HG03565 (cell line): ENCODE results near the gene CHST3.
"Not testable (repeated sequence)": the region's sequence is repeated elsewhere in the genome, so short reads cannot be mapped to it uniquely, and the experiment has no call there.

ENCODE experiments used
- ATAC-seq: cut with Tn5 transposase; IDR thresholded peaks from one replicate; pipeline ENCODE4 v1.9.1; 2021; ENCODE audit warnings: mild to moderate bottlenecking, moderate library complexity; ENCODE audit not compliant: unreplicated experiment

Gene CHST3

DNA sequence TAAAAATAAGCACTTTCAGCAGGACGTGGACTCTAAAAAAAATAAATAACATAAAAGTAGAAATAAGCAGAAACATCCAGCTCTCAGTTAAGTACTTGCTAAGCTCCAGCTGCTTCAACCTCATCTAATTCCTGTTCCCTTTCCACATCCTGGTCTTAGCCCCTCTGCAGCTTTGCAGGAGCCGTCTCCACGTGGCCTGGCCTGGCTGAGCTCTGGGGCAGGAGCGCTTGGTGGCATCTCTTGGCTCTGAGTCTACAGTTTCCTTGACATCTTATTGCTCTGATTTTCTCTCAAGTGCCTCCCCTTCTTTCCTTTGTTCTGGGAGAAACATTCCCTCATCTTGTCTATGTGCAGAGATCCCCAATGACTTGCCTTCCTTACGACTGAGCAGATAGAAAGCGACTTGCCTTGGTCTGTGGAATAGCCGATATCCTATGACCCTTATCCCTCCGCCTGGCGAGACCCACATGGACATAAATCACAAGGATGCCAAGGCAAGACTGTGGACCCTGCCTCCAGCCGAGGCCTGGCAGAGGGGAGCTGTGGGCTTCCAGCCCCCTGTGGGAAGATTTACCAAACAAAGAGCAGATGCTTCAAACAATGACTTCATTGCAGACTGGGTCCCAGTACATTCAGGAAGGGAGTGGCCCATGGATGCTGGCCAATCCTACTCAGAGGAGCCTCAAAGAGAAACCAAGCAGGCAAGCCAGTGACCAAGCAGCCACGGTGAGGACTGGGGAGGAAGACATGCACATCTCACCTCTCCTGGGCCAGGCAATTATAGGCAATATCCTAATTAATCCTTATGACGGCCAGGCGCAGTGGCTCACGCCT lies 62.3 kb downstream of the CHST3 start:
- ATAC-seq = no peak

DNA sequence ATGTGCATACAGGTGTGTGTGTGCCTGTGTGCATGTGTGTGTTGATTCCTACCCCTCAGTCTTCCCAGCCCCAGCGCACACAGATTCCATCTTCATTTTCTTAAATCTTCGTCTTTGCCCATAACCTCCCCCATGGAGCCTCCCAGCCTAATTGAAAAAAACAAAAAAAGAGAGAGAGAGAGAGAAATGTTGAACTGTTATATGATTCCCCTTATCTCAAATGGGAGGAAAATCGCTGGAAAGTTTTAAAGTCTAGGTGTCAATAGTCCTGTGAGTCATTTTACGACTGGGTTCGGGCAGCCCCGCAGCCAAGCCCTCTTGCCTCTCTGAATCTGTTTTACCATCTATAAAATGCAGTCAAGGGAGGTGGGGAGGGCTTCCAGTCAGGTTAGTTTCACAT lies 63.3 kb downstream of the CHST3 start:
- no peak for ATAC-seq

DNA sequence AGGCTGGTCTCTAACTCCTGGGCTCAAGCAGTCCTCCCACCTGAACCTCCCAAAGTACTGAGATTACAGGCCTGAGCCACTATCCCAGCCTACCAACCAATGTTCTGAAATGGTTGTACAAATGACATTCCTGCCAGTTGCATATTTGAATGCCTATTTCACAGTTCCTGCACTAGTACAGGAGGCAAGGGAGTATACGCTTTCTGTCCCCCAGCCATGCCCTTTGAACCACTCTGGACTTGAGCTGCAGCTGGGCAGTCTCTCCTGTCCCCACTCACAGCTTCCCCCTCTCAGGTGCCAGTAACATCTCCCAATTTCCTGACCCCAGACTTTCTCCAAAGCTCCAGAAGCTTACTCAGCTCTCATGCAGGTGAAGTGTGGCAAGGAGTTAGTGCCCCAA lies 65.2 kb downstream of the CHST3 start:
- ATAC-seq = no peak

DNA sequence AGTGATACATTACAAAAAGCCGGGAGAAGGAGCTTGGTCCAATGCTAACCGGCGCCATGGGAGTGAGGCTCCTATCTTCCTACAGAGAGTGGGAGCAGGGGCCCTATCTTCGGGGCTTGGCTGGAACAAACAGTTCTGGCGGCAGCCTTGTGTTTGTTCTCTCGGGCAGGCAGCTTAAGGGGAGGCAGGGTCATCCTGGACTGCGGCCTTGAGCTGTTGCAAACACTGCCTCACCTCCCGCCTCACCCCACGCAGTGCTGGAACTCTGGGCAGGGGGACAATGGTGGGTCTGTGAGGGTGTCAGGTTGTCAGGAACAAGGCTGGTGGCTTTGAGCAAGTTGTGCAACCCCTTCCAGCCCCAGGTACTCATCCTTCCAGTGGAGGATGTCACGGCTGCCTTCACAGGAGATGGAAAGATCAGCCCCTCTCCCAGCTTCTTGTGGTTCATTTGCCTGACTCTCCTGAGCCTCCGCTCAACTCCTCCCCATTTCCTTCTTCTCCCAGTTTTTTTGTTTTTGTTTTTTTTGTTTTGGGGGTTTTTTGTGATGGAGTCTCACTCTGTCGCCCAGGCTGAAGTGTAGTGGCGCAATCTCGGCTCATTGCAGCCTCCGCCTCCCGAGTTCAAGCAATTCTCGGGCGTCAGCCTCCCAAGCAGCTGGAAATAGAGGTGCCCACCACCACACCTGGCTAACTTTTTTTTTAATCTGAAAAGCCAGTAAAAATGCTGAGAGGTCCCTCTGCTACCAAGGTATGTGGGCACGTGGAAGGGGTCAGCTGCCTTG lies 66.8 kb downstream of the CHST3 start:
- no peak for ATAC-seq

DNA sequence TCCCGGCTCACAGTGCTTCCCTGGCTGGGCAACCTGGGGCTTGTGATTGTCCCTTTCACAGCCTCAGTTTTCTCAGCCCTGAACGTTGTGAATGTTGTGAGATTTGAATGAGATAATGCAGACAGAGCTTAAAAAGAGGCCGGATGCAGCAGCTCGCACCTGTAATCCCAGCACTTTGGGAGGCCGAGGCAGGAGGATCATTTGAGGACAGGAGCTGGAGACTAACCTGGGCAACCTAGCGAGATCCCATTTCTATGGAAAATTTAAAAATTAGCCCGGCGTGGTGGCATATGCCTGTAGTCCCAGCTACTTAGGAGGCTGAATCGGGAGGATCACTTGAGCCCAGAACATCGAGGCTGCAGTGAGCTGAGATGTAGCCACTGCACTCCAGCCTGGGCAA lies 67.5 kb downstream of the CHST3 start:
- ATAC-seq = no peak

DNA sequence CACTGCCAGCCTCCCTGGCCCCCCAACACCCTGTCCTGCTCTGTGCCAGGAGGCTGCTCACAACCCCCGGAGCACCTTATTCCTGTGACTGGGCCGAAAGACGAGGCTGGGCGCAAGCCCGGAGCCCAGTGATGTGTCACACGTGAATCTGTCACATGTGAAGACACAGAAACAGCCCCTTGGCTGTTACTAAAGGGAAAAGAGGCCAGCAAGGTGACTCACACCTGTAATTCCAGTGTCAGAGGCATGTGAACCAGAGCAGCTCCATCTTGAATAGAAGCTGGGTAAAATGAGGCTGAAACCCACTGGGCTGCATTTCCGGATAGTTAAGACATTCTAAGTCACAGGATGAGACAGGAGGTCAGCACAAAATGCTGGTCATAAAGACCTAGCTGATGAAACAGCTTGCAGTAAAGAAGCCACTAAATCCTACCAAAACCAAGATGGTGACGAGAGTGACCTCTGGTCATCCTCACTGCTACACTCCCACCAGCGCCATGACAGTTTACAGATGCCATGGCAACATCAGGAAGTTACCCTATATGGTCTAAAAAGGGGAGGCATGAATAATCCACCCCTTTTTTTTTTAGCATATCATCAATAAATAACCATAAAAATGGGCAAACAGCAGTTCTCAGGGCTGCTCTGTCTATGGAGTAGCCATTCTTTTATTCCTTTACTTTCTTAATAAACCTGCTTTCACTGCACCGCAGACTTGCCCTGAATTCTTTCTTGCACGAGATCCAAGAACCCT lies 68.4 kb downstream of the CHST3 start:
- not testable (repeated sequence) for ATAC-seq

DNA sequence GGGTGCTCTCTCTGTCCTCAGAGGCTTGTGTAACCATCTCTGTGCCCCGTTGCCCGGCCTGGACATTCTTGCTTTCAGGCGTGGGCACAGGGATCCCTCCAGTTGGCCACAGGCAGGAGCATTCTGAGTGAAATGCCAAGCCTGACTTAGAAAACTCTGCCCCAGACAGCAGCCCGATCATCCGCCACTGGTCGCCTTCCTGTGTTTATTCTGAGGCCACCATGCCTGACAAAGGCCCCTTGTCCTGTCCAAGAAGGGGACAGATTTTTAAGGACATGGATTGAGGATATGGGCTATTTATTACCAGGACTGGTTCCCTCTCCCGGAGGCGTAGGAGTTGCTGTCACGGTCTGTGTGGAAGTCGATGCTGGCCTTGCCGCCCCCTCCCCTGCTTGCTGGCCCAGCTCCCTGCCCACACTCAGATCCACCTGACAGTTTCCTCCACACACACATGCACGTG lies 69.9 kb downstream of the CHST3 start:
- no peak for ATAC-seq

DNA sequence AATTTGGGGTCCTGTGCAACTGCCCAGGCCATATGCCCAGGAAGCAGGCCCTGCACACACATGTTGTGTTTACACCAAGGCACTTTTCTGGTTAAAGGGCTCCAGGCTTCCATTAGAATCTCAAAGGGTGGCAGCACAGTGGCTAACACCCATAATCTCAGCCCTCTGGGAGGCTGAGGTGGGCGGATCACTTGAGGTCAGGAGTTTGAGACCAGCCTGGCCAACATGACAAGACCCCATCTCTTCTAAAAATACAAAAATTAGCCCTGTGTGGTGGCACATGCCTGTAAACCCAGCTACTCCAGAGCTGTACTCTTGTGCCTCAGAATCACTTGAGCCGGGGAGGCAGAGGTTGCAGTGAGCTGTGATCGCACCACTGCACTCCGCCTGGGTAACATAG lies 70.6 kb downstream of the CHST3 start:
- no peak for ATAC-seq

DNA sequence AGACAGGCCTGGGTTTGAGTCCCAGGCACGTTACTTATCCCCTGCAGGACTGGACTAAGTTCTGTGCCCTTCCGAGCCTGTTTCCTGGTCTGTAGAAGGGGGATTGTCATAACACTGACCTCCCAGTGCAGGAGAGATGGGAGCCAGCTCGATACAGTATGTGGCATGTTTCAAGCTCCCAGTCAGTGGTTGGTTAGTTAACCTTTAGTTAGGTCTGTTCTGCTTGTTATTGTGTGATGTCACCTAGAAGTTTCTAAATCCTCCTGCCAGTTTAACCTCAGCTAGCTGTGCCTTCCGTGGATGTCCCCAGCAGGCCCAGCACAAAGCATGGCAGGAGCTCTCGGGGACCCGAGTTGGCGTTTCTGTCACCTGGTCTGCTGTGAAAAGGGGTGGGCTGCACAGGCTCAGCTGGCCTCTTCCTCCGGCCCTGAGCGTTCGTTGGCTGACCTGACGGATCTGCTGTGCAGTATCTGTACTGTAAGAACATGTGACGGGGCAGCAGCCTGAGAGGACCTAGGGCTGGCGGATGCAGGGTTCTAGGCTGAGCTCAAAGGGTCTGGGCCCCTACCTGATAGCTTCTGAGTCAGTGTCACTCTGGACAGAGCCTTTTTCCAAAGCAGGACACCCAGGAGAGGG lies 71.2 kb downstream of the CHST3 start:
- no peak for ATAC-seq

DNA sequence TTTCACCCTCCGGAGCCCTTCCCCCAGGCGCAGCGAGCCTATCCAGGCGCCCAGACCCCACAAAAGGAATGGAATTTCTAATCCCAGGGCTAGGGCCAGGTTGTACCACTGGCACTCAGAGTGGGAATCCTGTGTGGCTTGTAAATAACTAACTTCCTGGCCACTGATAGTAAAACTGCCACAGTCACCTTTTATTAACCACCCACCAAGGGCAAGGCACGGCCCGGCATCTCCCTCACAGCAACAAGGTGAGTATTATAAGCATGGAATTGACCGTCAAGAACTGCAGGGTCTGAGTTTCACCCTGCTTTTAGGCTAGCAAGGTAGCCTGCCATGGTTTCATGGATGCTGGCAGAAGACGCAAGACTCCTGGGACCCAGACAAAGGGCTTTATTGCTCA lies 73.1 kb downstream of the CHST3 start:
- ATAC-seq = no peak

DNA sequence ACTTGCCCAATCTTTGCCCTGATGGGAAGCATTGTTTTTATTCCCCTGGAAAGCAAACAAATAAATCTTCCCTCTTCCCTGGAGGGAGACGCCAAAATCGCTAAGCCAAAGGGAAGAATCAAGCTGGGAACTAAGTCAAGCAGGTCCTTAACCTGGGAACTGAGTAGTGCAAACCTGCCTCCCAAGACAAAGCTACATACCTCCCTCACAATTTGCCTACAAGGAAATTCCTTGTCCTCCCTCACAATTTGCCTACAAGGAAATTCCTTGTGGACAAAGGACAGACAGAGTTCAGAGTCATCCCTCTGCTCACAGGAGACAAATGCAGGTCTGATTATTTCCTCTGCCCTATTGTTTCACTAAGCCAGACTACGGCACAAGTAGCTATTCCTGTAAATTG lies 73.6 kb downstream of the CHST3 start:
- no peak for ATAC-seq

DNA sequence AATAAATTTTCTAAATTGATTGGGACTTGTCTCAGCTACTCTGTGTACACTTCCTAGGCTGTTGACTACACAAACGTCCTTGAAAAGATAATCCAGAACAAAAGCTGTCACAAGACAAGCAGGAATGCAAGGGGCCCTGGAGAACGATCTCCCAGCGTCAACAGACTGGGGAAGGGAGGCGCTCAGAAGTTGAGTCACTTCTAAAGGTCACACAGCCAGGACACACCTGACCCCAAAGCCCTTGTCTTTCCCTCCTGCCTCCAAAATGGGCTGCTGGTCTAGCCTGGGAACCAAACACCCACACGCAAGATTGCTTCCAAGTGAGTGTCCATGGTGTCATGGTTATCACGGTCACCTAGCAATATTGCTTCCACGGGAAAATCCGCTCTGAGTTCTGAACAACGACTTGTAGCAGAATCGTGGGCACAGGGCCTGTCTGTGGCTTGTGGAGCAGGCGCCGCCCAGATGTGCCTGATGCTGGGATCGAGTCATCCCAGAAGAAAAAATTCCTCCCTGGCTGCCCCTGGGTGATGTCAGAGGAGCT lies 74.3 kb downstream of the CHST3 start:
- ATAC-seq = no peak

DNA sequence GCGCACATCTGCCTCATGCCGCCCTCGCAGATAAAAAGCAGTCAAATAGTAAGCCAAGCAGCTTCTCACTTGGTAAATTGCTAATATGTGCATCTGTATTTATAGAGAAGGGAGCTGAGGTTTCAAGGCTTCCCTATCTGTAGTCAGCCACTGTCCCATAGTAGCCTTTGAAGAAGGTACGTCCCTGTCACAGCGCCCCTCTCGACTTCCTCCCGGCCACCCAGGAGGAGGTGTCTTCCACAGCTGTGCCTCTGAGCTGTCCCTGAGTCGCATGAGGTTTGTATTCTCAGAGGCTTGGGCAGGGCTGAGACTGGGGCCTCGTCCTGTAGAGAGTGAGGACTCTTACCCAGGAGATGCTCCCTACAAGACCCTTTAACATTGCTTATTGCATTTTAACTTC lies 75.2 kb downstream of the CHST3 start:
- ATAC-seq = no peak

DNA sequence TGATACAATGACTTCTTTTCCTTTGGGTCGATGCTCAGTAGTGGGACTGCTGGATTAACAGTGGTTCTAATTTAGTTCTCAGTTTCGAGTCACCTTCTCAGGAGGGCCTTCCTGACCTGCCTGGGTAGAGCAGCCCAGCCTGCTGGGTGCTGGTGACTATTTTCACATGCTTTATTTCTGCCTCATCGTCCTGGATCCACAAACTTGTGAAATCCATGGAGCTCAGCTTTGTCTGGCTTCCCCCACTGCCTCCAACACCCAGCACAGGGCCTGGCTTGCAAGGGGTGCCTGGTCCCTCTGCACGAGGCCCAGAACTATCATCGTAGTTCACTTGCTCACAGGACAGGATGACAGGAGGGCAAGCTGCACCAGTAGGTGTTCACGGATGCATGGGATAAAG lies 77.3 kb downstream of the CHST3 start:
- no peak for ATAC-seq

DNA sequence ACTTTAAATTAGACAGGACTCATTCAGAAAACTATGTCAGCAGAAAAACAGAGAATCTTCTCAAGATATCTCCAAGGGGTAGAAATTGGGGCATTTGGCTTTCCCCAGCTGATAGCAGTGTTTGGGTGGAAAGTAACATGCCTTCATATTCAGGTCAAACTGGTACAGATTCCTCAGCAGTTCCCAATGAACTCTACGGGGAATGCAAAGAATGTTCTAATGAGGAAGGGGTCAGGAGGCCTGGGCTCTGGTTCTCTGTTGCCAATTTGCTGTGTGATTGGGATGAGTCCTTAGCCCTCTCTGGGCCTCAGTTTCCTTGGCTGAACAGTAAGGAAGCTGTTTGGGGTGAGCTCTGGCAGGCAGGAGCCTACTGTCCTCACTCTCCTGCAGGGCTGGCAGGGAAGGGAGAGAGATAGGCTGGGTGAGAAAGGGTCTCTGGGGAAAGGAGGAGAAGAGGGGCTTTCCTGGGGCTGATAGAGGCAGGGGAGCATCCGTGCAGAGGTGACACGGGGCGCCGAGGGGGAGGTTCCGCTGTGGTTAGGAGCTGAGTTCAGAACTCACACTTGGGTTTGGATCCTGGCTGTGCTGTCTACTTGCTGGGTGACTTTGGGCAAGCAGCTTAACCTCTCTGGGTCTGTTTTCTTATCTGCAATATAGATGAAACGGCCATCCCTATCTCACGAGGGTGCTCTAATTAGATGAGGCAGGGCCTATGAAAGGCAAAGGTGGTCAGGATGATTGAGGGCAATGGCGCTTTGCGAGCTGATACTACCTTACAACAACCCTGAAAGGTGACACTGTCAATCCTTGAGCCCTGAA lies 79.0 kb downstream of the CHST3 start:
- no peak for ATAC-seq

DNA sequence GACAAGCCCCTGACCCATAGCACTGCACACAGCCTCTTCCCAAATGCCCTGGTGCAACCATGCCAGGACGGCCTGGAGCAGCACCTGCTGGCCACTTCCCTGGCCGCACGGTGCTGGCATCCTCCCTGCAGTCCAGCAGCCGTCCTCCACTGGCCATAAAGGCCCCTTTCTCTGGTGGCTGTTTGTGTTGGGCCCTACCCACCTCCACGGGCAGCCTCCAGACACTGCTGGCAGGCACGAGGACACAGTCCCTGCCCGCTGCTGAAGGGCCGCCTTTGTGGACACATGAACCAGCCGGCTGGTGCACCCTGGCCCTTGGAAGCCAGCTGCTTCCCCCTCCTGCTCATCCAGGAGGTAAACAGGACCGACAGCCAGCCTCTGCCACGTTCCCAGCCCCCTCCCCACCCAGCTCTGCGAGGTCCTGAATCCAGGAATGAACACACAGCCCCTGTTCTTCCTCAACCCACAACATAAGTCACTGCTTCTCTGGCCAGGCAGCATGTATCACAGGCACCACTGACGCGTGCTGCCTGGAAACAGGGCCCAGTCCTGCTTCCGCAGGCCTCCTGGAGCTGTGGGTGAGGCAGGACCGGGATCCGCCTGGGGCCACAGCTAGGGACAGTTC lies 80.3 kb downstream of the CHST3 start:
- no peak for ATAC-seq

DNA sequence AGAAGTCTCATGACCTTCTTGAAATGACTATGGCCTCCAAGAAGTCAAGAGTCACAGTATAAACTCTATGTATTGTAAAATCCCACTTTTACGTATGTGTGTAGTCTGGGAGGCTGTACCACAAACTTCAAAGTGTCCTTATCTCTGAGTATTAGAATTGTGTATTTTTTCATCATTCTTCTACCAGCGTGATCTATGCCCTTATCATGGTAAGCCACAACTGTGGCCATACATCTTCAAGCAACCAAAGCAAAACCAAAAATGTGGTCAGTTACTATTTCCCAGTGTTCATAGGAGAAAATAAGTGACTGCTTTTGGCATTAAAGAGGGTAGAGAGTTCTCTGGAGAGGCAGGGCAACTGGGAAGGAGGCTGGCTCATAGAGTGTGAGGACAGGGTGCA lies 81.4 kb downstream of the CHST3 start:
- no peak for ATAC-seq

DNA sequence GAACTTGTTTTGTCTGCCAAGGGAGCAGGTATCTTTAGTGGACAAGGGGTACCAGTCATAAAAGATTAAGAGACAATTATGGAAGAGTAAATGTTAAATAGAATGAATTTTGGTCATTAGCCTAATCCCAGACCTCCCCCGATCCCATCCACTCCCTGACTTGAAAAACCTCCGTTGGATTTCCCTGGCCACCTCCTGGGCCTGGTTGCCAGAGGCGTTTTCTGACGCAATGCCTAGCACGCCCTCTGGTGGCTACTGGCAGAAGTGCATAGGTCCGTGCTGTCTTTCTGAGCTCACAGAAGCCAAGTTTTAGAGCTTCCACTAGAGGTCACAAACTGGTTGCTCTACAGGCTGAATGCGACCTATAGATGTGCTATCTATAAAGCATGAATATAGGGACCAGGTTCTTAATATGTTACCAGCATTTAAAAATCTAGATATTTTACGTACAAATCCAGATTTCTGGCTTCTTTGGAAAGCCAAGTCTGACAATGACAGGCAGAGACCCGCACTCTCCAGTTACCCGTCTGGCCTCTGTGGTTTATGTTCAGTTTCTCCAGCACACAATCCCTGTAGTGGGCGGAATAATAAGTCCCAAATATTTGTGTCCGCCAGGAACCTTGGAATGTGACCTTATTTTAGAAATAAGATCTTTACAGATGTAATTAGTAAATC lies 84.4 kb downstream of the CHST3 start:
- peak; percentile 60 for ATAC-seq

DNA sequence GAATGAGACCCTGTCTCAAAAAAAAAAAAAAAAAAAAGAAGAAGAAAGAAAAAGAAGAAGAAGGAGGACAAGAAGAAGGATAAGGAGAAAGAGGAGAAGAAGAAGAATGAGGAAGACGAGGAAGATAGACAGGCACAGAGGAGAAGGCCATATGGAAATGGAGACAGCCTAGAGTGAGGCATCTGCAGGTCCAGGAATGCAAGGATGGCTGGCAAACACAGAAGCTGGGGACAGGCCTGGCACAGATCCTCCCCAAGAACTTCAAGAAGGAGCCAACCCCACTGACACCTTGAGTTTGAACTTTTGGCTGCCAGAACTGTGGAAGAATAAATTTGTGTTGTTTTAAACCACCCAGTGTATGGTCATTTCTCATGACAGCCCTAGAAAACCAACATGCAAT lies 85.3 kb downstream of the CHST3 start:
- no peak for ATAC-seq
